Neural cell (in vitro differentiated cells): ENCODE data around the gene PEF1.

Experiments used
- CTCF ChIP-seq: fragments of 450-650 bp; IDR thresholded peaks from 2 replicates; pipeline ENCODE4 v1.5.1; 2014; ENCODE audit warnings: antibody characterized with exemption, mild to moderate bottlenecking, moderate library complexity; ENCODE audit not compliant: poor library complexity, severe bottlenecking
- MXI1 ChIP-seq: fragments of 450-650 bp; conservative IDR thresholded peaks from 2 replicates; pipeline ENCODE4 v1.6.1; 2014; ENCODE audit warnings: antibody characterized with exemption, mild to moderate bottlenecking; ENCODE audit not compliant: poor library complexity, severe bottlenecking
- TAF1 ChIP-seq: IDR thresholded peaks from 2 replicates; pipeline ENCODE4 v1.6.1; 2012; ENCODE audit warnings: low read depth

GRCh38 chr1:31624731-31625514 is 19.8 kb downstream of the PEF1 start:
- TF ChIP-seq CTCF = no peak
- no peak for TF ChIP-seq MXI1
- no peak for TF ChIP-seq TAF1
